Left ventricle myocardium superior (tissue), 1 donor: ENCODE measurements around the gene RFX2. TPM values are rescaled to one million over a fixed set of nuclear protein-coding genes. Genes with fewer than 3 reads are reported as not detected.

Experiments used
- ATAC-seq: fragments of 200-7000 bp; cut with Tn5 transposase; one replicate; pipeline ENCODE4 v1.9.1; 2020; ENCODE audit warnings: mild to moderate bottlenecking, moderate library complexity
- DNase-seq: peaks from one replicate; pipeline ENCODE4 v3.0.0-alpha.2; 2020
- intact Hi-C: fragments of 100-400 bp; cut with micrococcal nuclease; formaldehyde crosslinking; loops from one replicate; pipeline ENCODE4 v1.11.0; 2022
- total RNA-seq: library from RNA; stranded (reverse); fragmentation: NEBNext Ultra II Directional; extraction: Animal tissue kit (Norgen Biotek cat#: 25700); gene quantifications from one replicate; pipeline ENCODE4 v1.2.1, GENCODE V29; 2021
- donor health status: DM: no; HTN: yes; CAD: no; lungs with severe emphysema.

The RFX2 gene
- total RNA-seq, 1 donor from 2014 or later: 4.8 TPM

DNA sequence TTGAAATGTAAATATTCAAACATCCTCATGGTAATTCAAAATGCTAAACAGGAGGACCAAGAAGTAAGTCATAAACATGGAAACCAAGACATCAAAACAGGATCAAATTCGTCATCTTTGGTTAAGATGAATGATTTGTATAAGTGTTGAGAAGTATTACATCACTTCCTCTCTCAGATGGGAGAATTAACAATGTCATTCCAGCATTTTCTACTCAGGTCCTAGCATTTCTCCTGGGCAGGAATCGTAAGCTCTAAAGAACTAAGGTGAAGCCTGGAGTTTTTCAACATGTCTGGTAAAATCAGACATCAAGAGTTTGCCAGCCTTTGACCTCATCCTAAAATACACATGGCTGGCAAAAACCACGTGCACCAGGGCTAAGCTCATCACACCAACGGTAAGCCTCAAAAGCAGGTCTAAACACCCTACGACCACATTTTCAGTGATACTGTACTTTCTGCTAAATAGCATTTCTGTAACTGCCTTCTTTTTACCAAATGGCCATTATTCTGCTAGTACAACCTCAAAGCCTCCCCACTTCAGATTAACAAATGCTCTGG is 157.2 kb downstream of the RFX2 start:
- DNase-seq: no peak
- intact Hi-C loops: no loop called here
- no peak for ATAC-seq

DNA sequence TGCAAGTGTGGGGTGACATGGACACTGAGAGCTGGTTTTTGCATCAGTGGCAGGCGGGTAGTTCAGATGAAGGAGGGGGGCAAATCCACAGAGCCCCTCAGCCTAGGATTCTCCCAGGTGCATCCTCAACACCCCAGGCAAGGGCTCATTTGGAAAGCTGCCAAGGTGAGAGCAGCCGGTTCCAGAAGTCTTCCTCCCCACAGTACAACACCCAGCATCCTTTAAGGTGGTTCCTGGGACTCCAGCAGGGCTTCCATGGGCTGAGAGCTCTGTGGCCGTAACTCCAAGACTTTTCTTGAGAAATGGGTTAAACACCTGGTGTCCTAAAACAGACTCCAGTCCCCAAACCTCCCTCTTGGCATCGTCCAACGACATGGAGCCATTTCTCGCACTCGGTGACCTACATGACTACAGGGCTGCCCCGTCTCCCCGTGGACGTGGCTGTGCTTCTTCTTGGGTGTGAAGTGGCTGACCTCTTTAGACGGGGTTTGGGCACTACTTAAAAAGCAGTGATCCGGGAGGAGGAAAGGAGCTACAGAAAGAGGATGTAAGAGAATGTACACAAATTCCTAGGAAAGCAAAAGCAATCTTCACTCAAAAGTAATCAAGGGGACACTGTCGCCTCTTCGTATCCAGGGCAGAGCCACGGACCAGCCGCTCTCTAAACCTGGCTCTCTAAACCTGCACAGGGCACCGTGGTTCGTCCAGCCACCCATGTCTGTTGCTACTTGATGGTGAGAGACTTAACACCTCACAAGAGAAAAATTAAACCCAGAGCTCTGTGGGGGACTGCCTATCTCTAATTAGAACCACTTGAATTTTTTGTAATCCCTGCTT is 157.9 kb downstream of the RFX2 start:
- DNase-seq: no peak
- ATAC-seq: no peak
- intact Hi-C loops: no loop called here

DNA sequence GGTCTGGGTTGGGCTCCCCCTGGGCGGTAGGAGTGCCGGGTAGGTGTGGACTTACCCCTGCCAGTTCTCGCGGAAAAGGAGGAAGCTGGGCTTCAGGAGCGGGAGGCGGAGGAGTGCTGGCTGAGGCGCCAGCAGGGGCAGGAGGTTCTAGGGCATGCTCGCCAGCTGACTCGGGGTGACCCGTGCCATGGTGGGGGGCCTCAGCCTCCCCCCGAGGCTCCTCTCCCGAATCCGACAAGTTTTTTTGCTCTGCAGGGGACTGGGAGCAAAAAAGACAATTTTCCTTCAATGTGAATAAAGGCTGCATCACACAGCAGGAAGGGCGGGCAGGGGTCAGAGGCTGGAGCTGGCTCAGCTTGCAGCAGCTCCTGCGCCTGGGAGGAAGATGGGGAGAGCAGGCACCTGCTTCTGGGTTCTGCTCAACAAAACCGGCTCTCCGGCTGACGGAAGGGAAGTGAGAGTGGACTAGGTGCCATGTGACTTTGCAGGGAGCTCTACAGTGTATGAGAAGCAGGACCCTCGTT is 158.9 kb downstream of the RFX2 start:
- ATAC-seq: peak; percentile 4
- intact Hi-C loops: no loop called here
- DNase-seq: no peak

DNA sequence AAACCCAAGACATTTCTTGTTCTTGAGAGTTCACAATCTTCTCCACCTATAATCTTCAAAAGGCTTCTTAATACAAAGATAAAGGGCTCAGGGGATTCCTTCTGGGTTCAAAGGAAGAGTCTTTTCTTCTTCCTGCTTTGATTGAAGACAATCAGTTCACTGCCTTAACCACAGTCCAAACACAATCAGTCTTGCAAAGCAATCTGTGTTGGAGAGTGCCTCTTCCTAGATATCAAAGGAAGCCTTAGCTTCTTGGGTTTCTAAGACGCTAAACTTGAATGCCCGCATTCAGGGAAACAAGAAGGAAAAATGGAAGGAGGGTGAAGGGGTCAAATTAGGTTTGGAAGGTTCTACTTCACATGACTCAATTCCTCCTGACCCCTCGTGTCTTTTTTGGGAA is 159.6 kb downstream of the RFX2 start:
- no peak for ATAC-seq
- intact Hi-C loops: no loop called here
- DNase-seq: no peak

DNA sequence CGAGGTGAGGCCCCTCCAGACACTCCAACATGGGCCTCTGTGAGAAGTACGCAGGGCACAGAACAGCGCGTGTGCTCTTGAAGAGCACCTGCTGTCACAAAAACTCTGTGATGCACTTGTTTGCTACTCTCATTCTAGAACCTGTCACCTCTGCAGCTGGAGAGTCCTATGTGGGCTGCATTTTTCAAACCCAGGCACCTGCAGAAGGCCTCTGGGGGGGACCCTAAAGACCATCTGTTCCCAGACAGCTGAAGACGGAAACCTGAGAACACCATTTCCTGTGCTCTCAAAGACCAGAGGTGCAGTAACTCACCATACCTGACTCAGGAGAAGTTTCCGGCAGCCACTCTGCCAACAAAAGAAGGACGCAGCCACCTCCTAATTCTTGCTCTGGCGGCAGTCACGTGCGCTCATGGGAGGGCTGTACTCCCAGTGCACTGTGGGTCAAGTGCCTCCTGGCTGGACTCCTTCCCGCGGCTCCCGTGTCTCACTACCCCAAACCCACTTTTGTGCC is 160.5 kb downstream of the RFX2 start:
- DNase-seq (peak; percentile 79), ATAC-seq (peak; percentile 48)
- intact Hi-C loops: no loop called here

DNA sequence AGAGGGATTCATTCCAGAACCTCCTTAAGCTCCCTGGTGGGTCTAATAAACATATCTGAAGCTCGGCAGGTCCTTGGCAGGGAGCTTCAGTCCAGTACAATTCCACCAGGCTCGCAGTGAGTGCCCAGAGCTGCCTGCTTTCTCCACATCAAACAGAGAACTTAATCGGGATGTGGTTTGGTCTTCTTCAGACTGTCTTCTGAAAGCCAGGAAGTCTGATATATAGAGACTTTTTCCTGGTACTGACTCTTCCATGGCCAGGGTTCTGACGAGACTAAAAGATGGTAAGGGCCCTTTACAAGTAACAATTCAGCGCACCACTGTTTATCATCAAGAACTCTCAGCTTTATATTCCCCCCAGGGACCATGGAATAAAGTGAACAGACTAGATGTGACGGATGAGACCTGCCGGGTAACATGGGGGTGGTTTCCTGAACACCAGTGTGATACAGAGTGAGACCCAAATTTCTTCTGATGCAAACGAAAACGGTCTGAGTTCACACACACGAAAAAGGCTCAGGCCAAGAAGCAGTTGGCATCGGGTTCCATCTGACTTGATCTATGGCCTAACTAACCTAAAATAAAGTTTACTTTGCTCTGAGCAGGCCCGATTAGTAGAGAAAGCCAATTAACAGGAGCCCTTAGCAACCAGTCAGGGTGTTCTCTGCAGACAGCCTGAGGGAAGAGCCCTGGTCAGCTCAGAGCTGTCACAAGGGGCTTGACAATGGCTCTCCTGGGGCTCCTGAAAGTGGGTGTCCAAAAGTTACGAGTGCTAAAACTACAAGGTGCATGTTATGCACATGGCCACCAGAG is 161.3 kb downstream of the RFX2 start:
- DNase-seq (no peak), ATAC-seq (peak; percentile 21)

DNA sequence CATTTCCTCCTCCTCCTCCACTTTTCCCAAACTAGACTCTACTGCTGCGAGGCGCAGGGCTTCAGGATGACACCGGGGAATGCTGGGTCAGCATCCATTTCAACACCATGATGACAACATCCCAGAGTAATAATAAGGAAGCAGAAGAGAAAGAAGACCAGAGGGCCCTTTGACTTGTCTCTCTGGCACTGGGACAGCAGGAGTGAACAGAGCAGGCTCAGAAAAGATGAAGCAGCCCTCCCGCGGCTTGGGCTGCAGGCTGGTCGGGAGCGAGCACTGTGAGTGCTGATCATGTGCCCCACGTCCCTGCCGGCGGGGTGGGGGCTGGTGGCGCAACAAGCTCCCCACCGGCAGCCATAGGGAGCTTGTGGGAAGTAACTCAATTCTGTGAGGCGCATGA is 162.9 kb downstream of the RFX2 start:
- intact Hi-C loops: no loop called here
- ATAC-seq (peak; percentile 56), DNase-seq (peak; percentile 80)

More for the DNA sequence above, 161.3 kb downstream of the RFX2 start:
- intact Hi-C loops: no loop called here

DNA sequence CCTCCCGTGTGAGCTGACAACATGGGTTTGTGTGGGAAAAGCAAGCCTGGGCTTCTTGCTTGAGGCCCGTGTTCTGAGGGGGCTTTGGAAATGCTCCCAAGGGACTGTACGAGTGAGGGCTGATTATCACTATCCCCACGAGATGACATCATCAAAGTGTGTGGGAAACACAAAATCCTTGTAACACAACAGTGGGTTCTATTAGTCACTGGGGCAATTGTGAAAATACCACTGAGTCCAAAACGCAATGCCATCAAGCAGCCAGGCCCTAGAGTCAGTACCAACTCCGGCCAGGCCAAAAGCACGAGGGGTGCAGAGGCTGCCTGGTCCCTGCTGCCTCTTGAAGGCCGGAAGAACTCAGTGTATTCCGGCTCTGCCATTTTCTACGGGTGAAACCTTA is 166.7 kb downstream of the RFX2 start:
- DNase-seq (peak; percentile 18), ATAC-seq (no peak)
- intact Hi-C loops: no loop called here

Other genes starting within 250 kb of the RFX2 start
- not detected for gene FUT5, start 240.0 kb downstream of the RFX2 start, total RNA-seq
- 558 TPM for gene NDUFA11, start 206.7 kb downstream of the RFX2 start, total RNA-seq
- 2.2 TPM for gene VMAC, start 205.6 kb downstream of the RFX2 start, total RNA-seq
- gene CAPS, start 196.2 kb downstream of the RFX2 start, total RNA-seq: 4.1 TPM
- gene RANBP3, start 132.4 kb downstream of the RFX2 start, total RNA-seq: 76.6 TPM
- not detected for gene ACSBG2, start 25.2 kb upstream of the RFX2 start, total RNA-seq
- 45.8 TPM for gene MLLT1, start 169.5 kb upstream of the RFX2 start, total RNA-seq
- gene ACER1, start 223.1 kb upstream of the RFX2 start, total RNA-seq: not detected